ENCODE measurements around the gene SLC43A3.

GRCh38 chr11:57458410-57459163 lies 31.7 kb upstream of the SLC43A3 start:
- peak; percentile 86 for TF ChIP-seq EZH2 (IDR thresholded peaks at IDR 0.05; ENCODE audit: insufficient read depth, poor library complexity, severe bottlenecking)
- TF ChIP-seq EZH2phosphoT487 (IDR thresholded peaks at IDR 0.05; ENCODE audit: insufficient read depth, low read depth) = no peak
